DOHH2 (cell line): ENCODE results near the gene PTPRN2.

Experiments
- CTCF ChIP-seq: fragments of 200-600 bp; sonication (generic); IDR thresholded peaks from one replicate; pipeline ENCODE4 v1.5.1; 2014; ENCODE audit warnings: antibody characterized with exemption, mild to moderate bottlenecking, low read depth, low read length; ENCODE audit not compliant: poor library complexity, severe bottlenecking
- EZH2phosphoT487 ChIP-seq: fragments of 200-600 bp; sonication (generic); IDR thresholded peaks from 2 replicates; pipeline ENCODE4 v1.6.1; 2017; ENCODE audit warnings: borderline replicate concordance, mild to moderate bottlenecking, antibody characterized with exemption, low read length, moderate library complexity, mixed read lengths

- TF ChIP-seq CTCF = no peak
- TF ChIP-seq EZH2phosphoT487 = no peak
Observed at GRCh38 chr7:158315326-158315725, 272.3 kb downstream of the PTPRN2 start.
